ENCODE results near the gene INPP5A.
"Not testable (repeated sequence)": the region's sequence is repeated elsewhere in the genome, so short reads cannot be mapped to it uniquely, and the experiment has no call there.

INPP5A gene

GRCh38 chr10:132738454-132739224, 201.1 kb downstream of the INPP5A start:
- FAIRE-seq (no peak), DNase-seq (ENCODE audit: extremely low spot score, insufficient read length, low read depth) (no peak)

GRCh38 chr10:132739225-132739613, 201.6 kb downstream of the INPP5A start:
- DNase-seq (ENCODE audit: extremely low spot score, insufficient read length, low read depth), result no peak
- FAIRE-seq, result no peak

GRCh38 chr10:132740588-132740987, 203.0 kb downstream of the INPP5A start:
- FAIRE-seq (no peak), DNase-seq (ENCODE audit: extremely low spot score, insufficient read length, low read depth) (no peak)

- no peak for DNase-seq (ENCODE audit: extremely low spot score, insufficient read length, low read depth)
- FAIRE-seq, result no peak
Observed at GRCh38 chr10:132742167-132742836, 204.7 kb downstream of the INPP5A start.

DNA sequence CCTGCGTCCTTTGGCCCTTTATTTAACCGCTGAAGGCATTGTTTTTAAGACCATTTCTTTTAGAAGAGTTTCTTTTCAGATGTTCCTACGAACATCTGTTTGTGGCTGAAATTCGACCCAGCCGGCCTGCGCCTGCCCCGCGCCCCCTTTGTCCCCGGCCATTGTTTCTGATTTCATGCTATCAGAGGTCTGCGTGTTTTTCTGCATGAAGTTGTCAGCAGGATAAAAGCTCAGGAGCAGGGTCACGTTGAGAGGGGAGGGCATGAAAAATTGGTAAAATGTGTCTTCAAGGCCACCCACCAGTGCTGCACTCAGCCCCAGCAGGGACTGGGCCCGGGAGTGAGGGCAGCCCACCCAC, 205.2 kb downstream of the INPP5A start:
- DNase-seq (ENCODE audit: extremely low spot score, insufficient read length, low read depth) (no peak), FAIRE-seq (no peak)

DNA sequence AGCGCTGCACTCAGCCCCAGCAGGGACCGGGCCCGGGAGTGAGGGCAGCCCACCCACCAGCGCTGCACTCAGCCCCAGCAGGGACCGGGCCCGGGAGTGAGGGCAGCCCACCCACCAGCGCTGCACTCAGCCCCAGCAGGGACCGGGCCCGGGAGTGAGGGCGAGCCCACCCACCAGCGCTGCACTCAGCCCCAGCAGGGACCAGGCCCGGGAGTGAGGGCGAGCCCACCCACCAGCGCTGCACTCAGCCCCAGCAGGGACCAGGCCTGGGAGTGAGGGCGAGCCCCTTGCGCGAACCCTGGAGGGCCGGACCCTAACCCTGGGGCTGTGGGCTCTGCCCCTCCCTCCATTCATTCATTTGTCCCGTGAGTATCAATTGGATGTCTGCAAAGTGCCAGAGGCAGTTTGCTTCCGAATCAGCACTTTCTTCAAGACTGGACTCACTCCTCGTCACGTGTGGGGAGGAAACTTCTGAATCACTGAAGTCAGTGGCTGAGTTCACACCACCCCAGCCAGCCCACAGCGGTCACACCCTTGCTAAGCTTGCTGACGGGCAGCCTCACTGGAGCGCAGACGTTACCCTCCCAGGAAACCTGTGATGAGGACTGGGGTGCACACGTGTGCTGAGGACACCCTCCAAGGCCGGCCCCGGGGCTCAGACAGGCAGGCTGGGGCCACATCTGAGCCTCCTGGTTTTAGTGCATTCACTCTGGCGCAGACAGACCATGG, 205.8 kb downstream of the INPP5A start:
- DNase-seq (ENCODE audit: extremely low spot score, insufficient read length, low read depth); FAIRE-seq: not testable (repeated sequence)

GRCh38 chr10:132743925-132744490, 206.4 kb downstream of the INPP5A start:
- DNase-seq (ENCODE audit: extremely low spot score, insufficient read length, low read depth) (no peak), FAIRE-seq (no peak)

DNA sequence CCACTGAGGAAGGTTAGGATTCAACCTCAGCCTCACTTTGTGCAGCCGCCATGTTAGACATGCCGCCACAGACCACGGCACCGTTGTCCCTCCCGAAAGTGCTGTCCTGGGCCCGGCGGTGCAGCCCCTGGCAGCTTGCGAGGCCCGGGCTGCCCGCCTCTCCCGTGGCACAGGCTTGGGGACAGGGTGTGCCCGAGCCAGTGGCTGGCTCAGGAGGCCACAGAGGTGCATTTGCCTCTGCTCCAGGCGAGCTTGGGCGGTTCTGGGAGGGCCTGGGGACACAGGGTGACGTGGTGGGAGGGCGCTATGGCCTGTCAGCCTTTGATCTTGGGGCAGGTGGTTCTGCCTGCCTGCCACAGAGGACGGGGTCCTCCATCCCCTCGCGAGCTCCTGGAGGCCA, 207.3 kb downstream of the INPP5A start:
- DNase-seq (ENCODE audit: extremely low spot score, insufficient read length, low read depth), result no peak
- no peak for FAIRE-seq

GRCh38 chr10:132745511-132745910, 207.9 kb downstream of the INPP5A start:
- FAIRE-seq (no peak), DNase-seq (ENCODE audit: extremely low spot score, insufficient read length, low read depth) (no peak)

GRCh38 chr10:132745971-132746370, 208.4 kb downstream of the INPP5A start:
- no peak for FAIRE-seq
- no peak for DNase-seq (ENCODE audit: extremely low spot score, insufficient read length, low read depth)

GRCh38 chr10:132746386-132746785, 208.8 kb downstream of the INPP5A start:
- FAIRE-seq (no peak), DNase-seq (ENCODE audit: extremely low spot score, insufficient read length, low read depth) (no peak)

DNA sequence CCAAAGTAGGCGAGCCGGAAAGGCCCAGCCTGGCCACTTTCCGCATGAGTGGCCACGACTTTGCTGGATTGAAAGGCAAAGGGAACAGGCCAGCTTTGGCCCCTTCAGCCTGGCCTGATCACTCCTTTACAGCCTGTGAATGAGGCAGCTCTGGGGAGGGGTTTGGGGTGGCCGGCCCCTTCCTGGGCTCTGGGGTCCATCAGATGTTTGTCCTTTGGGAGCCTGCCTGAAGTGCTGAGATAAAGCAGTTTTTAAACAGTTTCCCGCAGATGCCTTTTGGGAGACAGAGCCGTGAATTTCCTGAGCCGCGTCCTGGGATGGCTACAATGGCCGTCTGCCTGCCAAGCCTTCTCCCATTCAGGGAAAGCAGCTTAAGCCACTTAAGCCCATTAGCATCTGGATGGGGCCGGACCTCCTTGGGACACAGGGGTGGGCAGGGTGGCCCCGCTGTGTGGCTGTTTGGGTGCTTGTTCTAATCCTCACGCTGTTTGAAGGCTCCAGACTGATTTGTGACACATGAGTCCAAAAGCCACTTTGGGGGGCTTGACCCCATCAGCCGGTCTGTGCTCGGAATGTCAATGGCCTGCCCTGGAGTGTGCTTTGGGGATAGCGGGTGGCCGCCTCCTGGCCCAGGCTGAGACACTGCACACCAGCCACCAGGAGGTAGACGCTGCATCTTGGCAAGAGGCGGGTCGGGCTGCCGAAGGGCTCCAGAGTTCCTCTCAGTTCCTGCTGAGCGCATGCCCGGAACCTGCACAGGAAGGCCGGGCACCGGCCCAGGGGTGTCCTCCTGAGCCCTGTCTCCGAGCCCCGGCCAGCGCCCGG, 209.4 kb downstream of the INPP5A start:
- FAIRE-seq, result no peak

DNA sequence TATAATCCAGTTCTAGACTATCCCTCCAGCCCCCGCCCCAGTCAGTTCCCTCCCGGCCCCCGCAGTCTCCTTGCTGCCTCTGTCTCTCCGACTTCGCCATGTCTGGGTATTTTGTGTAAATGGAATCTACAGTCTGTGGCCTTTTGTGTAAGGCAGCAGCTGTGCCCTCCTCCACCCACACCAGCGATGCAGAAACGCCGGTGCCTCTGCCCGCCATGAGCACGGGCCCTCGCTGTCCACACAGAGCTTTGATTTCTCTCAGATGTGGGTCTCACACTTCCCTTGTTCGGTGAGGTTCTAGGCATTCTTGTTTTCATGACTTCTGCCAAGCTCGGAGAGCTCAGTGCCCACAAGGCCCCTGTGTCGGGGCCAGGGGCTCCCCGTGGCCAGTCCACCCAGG, 210.5 kb downstream of the INPP5A start:
- no peak for DNase-seq (ENCODE audit: extremely low spot score, insufficient read length, low read depth)
- FAIRE-seq, result no peak

More for the DNA sequence above, 209.4 kb downstream of the INPP5A start:
- DNase-seq (ENCODE audit: extremely low spot score, insufficient read length, low read depth), result no peak

GRCh38 chr10:132748545-132749370, 211.2 kb downstream of the INPP5A start:
- DNase-seq (ENCODE audit: extremely low spot score, insufficient read length, low read depth), result no peak
- FAIRE-seq, result no peak

- FAIRE-seq (no peak), DNase-seq (ENCODE audit: extremely low spot score, insufficient read length, low read depth) (no peak)
Observed at GRCh38 chr10:132749371-132749795, 211.8 kb downstream of the INPP5A start.

DNA sequence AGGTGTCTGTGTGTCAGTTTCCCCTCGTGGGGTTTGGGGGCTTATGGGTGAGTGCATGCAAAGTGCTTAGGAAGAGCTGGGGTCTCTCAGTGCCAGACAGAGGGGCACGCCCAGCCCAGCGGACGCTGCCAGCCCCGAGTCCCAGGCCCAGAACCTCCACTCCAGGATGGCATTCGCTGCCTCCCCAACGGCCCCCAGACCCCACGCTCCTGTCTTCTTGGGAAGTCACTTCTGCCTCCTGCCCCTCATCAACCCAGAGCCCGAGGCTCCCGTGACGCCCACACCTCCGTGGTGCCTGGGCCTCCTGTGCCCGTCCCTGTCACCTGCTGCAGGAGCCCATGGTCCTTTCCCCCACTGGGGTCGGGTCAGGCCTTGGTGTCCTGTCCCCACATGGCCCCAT, 213.3 kb downstream of the INPP5A start:
- FAIRE-seq (no peak), DNase-seq (ENCODE audit: extremely low spot score, insufficient read length, low read depth) (no peak)

- DNase-seq (ENCODE audit: extremely low spot score, insufficient read length, low read depth) (no peak), FAIRE-seq (no peak)
Observed at GRCh38 chr10:132752378-132752777, 214.8 kb downstream of the INPP5A start.

DNA sequence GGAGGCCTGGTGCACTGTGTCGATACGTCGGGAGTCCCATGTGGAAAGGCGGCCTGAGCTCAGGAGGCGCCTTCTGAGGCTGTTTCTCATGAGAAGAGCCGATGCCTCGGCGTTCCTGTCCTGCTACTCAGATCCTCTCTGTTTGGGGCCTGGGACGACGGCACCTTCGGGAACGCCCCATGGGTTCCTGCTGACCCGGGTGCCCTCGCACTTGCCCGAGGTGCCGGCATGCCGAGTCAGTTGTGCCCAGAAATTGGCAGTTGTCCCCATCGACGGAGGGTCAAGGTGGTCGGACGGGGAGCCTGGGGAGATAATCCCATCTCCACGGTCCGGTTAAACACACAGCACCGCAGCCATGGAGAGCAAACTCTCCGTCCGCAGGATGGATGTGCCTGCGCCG, 215.4 kb downstream of the INPP5A start:
- DNase-seq (ENCODE audit: extremely low spot score, insufficient read length, low read depth), result no peak
- FAIRE-seq, result no peak

- FAIRE-seq (no peak), DNase-seq (ENCODE audit: extremely low spot score, insufficient read length, low read depth) (no peak)
Observed at GRCh38 chr10:132753596-132753995, 216.0 kb downstream of the INPP5A start.

All from GM18507 (cell line).